Dedifferentiated amniotic fluid mesenchymal stem cell (primary cell): ENCODE results near the gene PIP4K2A.

Source experiments
- DNase-seq: peaks from one replicate; pipeline ENCODE4 v3.0.0-alpha.2; 2016; ENCODE audit errors: extremely low spot score

The PIP4K2A gene

GRCh38 chr10:22599048-22599561, 115.3 kb downstream of the PIP4K2A start:
- peak; percentile 77 for DNase-seq

GRCh38 chr10:22598478-22598877, 115.9 kb downstream of the PIP4K2A start:
- no peak for DNase-seq

DNA sequence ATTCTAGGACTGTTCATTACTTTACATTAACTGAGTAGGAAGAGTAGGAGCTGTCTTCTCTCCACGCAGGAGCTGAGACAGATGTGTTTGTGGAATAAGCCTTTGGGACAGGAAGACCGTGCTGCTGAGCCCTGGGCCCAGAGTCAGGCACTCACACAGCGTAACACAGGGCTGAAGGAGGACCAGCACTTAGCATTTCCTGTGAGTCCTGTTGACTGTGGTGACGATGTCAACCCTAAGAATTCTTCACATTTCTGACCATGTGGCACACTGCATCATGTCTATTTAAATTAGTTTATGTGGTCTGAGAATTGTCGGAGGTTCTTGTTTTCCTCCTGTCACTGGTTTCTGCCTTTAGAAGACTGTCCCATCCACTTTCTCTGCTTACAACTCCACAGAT, 117.2 kb downstream of the PIP4K2A start:
- no peak for DNase-seq

- no peak for DNase-seq
Measured at GRCh38 chr10:22593636-22594198, 120.7 kb downstream of the PIP4K2A start.

DNA sequence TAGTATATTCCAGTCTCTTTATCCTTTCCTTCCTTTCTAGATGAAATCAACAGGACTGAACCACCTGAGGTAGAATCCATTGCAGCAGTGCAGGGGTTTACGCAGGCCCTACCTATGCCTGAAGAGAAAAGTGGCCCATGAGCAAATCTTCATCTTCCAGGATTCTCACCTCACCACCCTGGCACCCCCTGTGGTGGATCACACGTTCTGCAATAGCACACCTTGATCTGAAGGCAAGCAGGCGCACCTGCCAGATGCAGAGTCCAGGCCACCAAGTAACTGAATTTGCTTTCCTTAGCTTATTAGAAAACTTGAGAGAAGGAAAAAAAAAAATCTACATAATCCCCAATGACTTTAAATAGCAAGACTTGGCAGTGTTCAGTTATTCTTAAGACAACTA, 121.4 kb downstream of the PIP4K2A start:
- no peak for DNase-seq

GRCh38 chr10:22589851-22590514, 124.4 kb downstream of the PIP4K2A start:
- no peak for DNase-seq

DNA sequence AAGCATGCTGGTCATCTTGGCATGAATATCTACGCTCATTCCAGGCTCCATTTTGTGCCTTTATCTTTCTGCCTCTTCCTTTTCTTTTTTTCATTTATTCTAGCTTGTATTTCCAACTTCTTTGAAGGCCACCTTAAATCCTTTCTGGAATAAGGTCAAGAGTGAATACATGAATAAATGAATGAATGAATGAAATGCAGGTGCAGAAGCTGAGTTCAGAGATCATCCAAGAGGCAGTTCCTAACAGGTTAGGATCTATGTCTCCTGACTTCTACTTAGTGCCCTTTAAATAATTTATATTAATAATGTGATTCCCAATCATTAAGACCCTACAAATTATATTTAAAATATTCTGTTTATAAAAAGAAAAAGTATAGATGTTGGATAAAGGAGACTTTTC, 125.9 kb downstream of the PIP4K2A start:
- DNase-seq = no peak

DNA sequence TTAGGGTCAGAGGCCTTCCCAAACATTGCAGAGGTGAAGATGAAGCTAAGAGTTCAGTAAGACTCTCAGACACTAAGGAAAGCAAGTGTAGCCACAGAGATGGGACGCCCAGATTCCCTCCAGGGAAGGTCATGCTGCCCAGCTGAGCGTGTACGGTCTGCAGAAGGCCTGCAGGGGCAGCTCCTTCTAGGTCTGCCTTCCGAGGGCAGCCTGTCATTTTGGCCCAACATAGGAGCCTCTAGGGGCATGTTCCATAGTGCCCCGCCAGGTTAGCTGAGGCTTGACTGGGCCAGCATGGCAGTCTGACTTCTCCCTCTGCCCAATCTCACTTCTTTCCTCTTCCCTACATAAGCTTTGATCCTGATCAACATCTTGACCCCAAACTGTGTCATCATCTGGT, 130.7 kb downstream of the PIP4K2A start:
- no peak for DNase-seq

DNA sequence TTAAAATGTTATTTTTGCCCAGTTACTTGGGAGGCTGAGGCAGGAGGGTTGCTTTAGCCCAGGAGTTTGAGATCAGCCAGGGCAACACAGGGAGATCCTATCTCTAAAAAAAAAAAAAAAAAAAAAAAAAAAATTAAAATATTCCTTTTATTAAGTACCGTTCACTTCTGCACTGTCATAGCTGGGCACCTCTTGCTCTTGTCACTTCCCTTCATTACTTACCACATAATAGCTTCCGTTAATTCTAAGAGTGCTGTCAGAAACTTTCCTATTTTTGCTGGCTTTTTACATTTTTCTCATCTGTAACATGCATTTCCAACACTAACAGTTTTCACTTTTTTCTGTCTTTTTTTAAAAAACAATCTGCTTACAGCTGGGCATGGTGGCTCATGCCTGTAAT, 132.9 kb downstream of the PIP4K2A start:
- DNase-seq = no peak

DNA sequence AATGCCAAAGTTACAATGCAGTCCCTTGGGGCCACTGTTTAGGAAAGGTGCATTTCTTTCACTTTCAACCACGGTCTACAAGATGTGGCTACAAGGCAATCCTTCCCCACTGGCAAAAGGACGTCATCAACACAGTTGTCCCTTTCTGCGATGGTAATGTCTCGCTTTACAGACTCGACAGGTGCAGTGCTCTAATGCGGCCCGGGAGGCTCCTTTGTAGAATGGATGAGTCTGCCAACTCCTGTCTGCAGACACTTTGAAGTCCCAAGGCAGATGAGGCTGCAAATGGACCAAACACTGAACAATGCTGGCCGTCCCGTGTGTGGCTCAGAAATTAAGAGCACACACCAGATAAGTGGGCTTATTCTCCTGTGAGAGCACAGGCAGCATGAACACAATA, 133.7 kb downstream of the PIP4K2A start:
- DNase-seq = no peak

DNA sequence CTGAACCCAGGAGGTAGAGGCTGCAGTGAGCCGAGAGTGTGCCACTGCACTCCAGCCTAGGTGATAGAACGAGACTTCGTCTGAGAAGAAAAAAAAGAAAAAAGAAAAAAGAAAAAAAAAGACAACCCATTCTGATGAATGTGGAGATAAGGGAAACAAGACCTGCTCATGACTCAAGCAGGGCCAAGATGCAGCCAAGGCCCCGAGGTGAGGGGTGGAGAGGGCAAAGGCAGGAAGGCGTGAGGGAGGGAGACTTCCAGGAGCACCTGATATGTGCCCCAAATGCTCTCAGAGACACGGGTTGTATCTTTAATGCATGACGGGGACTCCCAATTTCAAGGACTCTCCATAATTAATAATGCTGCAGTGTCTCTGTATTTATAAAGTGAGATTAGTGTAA, 134.6 kb downstream of the PIP4K2A start:
- no peak for DNase-seq

GRCh38 chr10:22573820-22574569, 140.4 kb downstream of the PIP4K2A start:
- no peak for DNase-seq

GRCh38 chr10:22570733-22571430, 143.5 kb downstream of the PIP4K2A start:
- no peak for DNase-seq

DNA sequence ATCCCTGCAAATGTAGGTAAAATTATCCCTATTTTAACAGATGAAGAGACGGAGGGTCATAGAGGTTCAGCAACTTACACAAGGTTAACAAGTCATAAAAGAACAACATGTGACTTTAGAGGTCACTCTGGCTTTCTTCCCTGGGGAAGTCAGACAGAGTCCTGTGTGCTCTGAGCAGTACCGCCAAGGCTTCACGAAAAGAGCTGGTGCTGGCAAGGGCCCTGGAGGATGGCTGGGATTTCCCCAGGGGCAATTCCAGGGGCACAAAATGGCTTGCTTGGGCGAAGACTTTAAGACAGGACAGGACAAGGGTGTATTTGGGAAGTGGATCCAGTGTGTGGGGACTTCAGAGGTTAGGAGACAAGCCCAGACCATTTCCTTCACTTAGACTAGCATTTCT, 144.1 kb downstream of the PIP4K2A start:
- DNase-seq = no peak

- no peak for DNase-seq
Measured at GRCh38 chr10:22568928-22569327, 145.4 kb downstream of the PIP4K2A start.

DNA sequence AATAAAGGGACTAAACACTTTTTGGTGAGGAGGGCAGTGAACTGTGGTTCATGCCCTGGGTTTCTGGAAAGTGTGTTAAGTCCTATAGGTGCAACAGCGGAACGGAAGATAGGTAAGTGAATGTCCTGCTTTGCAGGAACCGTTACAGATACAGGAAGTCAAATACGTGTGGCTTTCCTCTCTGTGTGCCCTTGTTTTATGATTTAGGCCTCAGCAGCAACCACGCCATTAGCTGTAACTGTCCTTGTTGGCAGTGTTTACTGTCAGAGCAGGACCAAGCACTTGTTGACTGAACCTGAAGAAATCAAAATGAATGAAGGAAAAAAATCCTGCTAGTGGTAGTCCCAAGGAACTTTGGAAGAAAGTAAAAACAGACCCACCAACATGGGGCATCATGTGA, 150.3 kb downstream of the PIP4K2A start:
- no peak for DNase-seq

DNA sequence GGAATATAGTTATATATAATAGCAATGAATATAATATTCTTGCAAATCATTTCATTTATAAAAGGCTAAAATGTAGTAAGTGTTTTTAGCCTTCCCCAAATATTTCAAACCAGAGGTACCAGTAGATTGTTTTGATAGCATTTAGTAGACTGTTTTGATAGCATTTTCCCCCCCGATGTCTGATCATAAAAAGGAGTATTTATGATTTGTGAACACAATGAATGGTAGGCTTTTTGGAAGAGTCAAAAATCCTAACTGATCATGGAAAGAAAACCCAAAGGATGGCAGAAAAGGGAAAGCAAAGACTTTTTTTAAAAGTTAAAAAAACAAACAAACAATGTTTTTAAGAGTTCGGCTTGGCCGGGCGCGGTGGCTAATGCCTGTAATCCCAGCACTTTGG, 152.5 kb downstream of the PIP4K2A start:
- DNase-seq = no peak

GRCh38 chr10:22560913-22561239, 153.5 kb downstream of the PIP4K2A start:
- DNase-seq = no peak

DNA sequence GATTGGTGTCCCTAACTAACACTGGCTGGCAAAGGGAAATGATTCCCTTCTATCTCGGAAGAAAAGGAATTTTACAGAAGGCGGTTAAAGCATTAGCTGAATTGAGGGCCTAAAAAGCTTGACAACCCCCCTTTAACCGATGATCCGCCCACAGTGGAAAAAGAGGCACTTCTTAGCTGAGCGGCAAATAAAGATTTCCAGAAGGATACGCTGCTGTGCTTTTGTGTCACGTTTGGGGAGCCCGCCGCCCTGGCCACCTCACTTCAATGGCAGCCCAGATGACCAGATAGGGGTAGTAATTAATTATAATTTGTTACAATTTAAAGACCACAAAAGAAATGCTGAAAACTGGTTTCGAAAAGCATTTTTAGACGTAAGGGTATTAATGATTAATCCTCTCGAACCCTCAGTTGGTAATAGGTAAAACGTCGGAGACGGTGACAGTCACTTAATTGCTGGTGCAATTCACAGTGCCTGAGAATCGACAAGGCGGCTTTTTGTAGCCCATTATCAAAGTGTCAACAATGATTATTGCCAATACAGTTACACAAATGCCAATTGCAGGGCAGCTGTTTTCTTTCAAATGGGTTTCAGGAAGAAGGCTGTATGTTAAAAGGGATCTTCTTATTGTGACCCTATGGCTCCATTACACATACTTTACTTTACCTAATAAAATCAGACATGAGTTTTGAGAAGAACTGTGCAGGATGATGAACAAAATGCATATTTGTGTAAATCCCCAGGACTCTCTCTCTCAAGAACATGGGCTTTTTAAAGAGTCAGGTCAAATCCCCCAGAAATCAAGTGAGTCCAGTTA, 154.1 kb downstream of the PIP4K2A start:
- DNase-seq = no peak

- DNase-seq = no peak
Measured at GRCh38 chr10:22557321-22557720, 157.1 kb downstream of the PIP4K2A start.

DNA sequence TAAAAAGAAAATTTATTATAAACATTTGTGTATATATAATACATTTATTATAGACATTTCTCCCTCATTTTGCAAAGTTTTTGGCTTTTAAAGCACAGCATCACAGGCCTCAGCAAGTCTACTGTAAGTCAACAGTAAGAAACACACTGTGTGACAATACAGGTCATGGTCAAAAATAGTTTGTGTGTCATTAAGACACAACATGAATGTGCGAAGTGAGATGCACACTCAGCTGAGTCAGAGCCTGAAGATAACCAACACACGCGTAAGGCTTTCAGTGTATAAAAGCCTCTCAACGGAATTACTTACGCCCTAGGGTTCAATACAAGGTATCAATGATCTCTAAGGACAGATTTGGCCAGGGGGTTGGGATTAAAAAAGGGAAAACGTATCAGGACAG, 157.6 kb downstream of the PIP4K2A start:
- DNase-seq = no peak
